ENCODE measurements around the gene ALKBH7.

Gene ALKBH7

GRCh38 chr19:6364353-6364752 is 8.2 kb upstream of the ALKBH7 start:
- Histone ChIP-seq H3K4me3 (ENCODE audit: low read depth, low read length) (no peak overlapping the region), H3K9ac (ENCODE audit: low read length) (no peak overlapping the region), H3K9me3 (ENCODE audit: control insufficient read depth, insufficient read depth, low read depth, low read length) (no peaks in the 10 kb centered on the region), H3K36me3 (ENCODE audit: control insufficient read depth, insufficient read depth, low read length) (peaks cover 50% of the 10 kb centered on the region), H3K27ac (ENCODE audit: low read depth, low read length) (no peak overlapping the region), H3K4me1 (ENCODE audit: control insufficient read depth, insufficient read depth, low read length) (peaks cover 3% of the 10 kb centered on the region), H3K27me3 (ENCODE audit: control insufficient read depth, insufficient read depth, low read length) (no peaks in the 10 kb centered on the region)

DNA sequence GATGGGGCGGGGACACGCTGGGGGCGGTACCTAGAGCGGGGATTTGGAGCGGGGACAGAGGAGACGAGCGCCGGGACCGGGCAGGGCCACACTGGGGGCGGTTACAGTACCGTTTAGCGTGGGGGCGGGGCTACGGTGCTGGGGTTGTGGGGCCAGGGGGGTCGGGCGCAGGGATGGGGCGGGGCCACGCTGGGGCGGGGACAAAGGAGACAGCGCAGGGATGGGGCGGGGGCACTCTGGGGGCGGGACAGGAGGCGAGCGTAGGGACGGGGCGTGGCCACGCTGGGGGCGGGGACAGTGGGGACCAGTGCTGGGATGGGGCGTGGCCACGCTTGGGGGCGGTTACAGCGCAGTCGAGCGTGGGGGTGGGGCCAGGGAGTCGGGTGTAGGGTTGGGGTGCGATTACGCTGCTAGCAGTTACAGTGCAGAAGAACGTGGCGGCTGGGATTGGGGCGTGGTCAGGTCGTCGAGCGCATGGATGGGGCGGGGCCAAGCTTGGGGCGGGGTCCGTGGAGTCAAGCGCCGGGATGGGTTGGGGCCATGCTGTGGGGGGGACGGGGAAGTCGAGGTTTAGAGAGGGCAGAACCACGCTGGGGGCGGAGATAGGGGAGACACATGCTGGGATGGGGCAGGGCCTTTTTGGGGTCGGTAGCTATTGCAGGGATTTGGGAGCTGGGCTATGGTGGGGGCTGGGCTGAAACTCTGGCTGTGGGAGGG is 660 bp downstream of the ALKBH7 start:
- Histone ChIP-seq H3K36me3 (ENCODE audit: control insufficient read depth, insufficient read depth, low read length) (peaks cover 20% of the 10 kb centered on the region), H3K4me3 (ENCODE audit: low read depth, low read length) (peak overlapping the region; percentile 95), H3K4me1 (ENCODE audit: control insufficient read depth, insufficient read depth, low read length) (peaks cover 5% of the 10 kb centered on the region), H3K27ac (ENCODE audit: low read depth, low read length) (peak overlapping the region; percentile 90), H3K27me3 (ENCODE audit: control insufficient read depth, insufficient read depth, low read length) (no peaks in the 10 kb centered on the region), H3K9me3 (ENCODE audit: control insufficient read depth, insufficient read depth, low read depth, low read length) (no peaks in the 10 kb centered on the region), H3K9ac (ENCODE audit: low read length) (peak overlapping the region; percentile 85)

- 0 out of 2 replicates have a peak overlapping the region, but pooled peaks have one; percentile 2 for H3K27ac ChIP-seq (ENCODE audit: low read depth, low read length)
- no peaks in the 10 kb centered on the region for H3K9me3 ChIP-seq (ENCODE audit: control insufficient read depth, insufficient read depth, low read depth, low read length)
- no peak overlapping the region for H3K9ac ChIP-seq (ENCODE audit: low read length)
- peaks cover 5% of the 10 kb centered on the region for H3K4me1 ChIP-seq (ENCODE audit: control insufficient read depth, insufficient read depth, low read length)
- peak overlapping the region; percentile 59 for H3K4me3 ChIP-seq (ENCODE audit: low read depth, low read length)
- H3K36me3 ChIP-seq (ENCODE audit: control insufficient read depth, insufficient read depth, low read length) = peaks cover 19% of the 10 kb centered on the region
- H3K27me3 ChIP-seq (ENCODE audit: control insufficient read depth, insufficient read depth, low read length) = no peaks in the 10 kb centered on the region
These were observed 1.2 kb downstream of the ALKBH7 start for GRCh38 chr19:6373813-6374108.

DNA sequence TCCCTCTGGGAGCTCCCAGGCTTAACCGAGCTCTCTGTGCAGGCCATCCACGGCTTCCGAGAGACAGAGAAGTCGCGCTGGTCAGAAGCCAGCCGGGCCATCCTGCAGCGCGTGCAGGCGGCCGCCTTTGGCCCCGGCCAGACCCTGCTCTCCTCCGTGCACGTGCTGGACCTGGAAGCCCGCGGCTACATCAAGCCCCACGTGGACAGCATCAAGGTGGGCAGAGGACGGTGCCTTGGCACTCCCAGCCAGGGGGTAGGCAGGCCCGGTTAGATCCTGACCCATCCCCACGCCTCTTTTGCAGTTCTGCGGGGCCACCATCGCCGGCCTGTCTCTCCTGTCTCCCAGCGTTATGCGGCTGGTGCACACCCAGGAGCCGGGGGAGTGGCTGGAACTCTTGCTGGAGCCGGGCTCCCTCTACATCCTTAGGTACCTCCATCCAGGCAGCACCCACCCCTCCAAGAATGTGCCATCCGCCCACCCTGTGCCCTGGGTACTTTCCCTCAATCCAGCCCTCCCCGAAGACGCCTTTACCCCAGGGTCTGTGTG is 1.6 kb downstream of the ALKBH7 start:
- Histone ChIP-seq H3K9ac (ENCODE audit: low read length) (no peak overlapping the region), H3K4me3 (ENCODE audit: low read depth, low read length) (peak overlapping the region; percentile 59), H3K36me3 (ENCODE audit: control insufficient read depth, insufficient read depth, low read length) (peaks cover 19% of the 10 kb centered on the region), H3K27ac (ENCODE audit: low read depth, low read length) (0 out of 2 replicates have a peak overlapping the region, but pooled peaks have one; percentile 2), H3K9me3 (ENCODE audit: control insufficient read depth, insufficient read depth, low read depth, low read length) (no peaks in the 10 kb centered on the region), H3K27me3 (ENCODE audit: control insufficient read depth, insufficient read depth, low read length) (no peaks in the 10 kb centered on the region), H3K4me1 (ENCODE audit: control insufficient read depth, insufficient read depth, low read length) (peaks cover 5% of the 10 kb centered on the region)

GRCh38 chr19:6374711-6375410 is 2.3 kb downstream of the ALKBH7 start:
- Histone ChIP-seq H3K36me3 (ENCODE audit: control insufficient read depth, insufficient read depth, low read length) (peaks cover 22% of the 10 kb centered on the region), H3K4me3 (ENCODE audit: low read depth, low read length) (no peak overlapping the region), H3K4me1 (ENCODE audit: control insufficient read depth, insufficient read depth, low read length) (peaks cover 5% of the 10 kb centered on the region), H3K9me3 (ENCODE audit: control insufficient read depth, insufficient read depth, low read depth, low read length) (peaks cover under 1% of the 10 kb centered on the region; the same call in 1 of the 2 replicates), H3K27me3 (ENCODE audit: control insufficient read depth, insufficient read depth, low read length) (no peaks in the 10 kb centered on the region), H3K9ac (ENCODE audit: low read length) (no peak overlapping the region), H3K27ac (ENCODE audit: low read depth, low read length) (no peak overlapping the region)

GRCh38 chr19:6375411-6376010 is 2.9 kb downstream of the ALKBH7 start, which contains the start of gene PSPN:
Gene PSPN, minus strand, starts transcription at chr19:6375933. Its CDS starts 84 bp downstream, at chr19:6375849.
- peaks cover 5% of the 10 kb centered on the region for H3K4me1 ChIP-seq (ENCODE audit: control insufficient read depth, insufficient read depth, low read length)
- no peak within 1 kb of the TSS for H3K4me3 ChIP-seq (ENCODE audit: low read depth, low read length)
- H3K27me3 ChIP-seq (ENCODE audit: control insufficient read depth, insufficient read depth, low read length) = no peaks in the 10 kb centered on the region
- H3K9ac ChIP-seq (ENCODE audit: low read length) = no peak within 1 kb of the TSS
- H3K27ac ChIP-seq (ENCODE audit: low read depth, low read length) = no peak within 1 kb of the TSS
- peaks cover 3% of the 10 kb centered on the region; the same call in 1 of the 2 replicates for H3K9me3 ChIP-seq (ENCODE audit: control insufficient read depth, insufficient read depth, low read depth, low read length)
- peaks cover 29% of the 10 kb centered on the region for H3K36me3 ChIP-seq (ENCODE audit: control insufficient read depth, insufficient read depth, low read length)

DNA sequence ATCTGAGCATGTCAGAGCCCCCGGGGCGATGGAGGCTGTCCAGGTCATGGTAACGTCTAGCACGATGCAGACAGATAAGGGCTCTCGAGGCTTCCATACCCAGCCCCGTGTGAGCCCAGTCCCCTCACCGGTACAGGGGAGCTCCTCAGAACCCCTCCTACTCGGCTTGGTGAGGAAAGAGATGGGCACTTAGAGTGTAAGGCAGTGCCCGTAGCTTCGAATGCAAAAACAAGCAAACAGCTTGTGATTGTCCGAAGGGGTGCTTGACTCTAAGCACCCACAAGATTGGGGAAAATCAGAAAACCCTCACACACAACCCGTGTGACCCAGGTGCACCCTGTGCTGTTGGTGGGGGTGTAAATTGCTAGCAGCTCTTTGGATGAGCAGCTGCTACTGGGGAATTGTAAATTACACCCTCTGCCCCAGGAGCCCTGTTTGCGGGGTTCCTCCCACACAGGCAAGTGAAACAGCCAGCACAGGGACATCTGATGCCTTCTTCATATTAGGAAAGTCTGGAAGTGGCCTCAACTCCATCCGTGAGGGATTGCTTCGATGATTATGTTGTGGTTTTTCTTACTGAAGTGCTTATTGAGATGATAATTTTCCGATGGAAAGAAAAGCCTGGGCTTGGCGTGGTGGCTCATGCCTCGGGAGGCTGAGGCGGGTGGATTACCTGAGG is 4.1 kb downstream of the ALKBH7 start:
- Histone ChIP-seq H3K4me3 (ENCODE audit: low read depth, low read length) (no peak overlapping the region), H3K27ac (ENCODE audit: low read depth, low read length) (no peak overlapping the region), H3K4me1 (ENCODE audit: control insufficient read depth, insufficient read depth, low read length) (peaks cover 5% of the 10 kb centered on the region), H3K9me3 (ENCODE audit: control insufficient read depth, insufficient read depth, low read depth, low read length) (peaks cover 3% of the 10 kb centered on the region; the same call in 1 of the 2 replicates), H3K27me3 (ENCODE audit: control insufficient read depth, insufficient read depth, low read length) (no peaks in the 10 kb centered on the region), H3K9ac (ENCODE audit: low read length) (no peak overlapping the region), H3K36me3 (ENCODE audit: control insufficient read depth, insufficient read depth, low read length) (peaks cover 40% of the 10 kb centered on the region)

GRCh38 chr19:6378041-6378440 is 5.4 kb downstream of the ALKBH7 start:
- Histone ChIP-seq H3K27me3 (ENCODE audit: control insufficient read depth, insufficient read depth, low read length) (no peaks in the 10 kb centered on the region), H3K4me1 (ENCODE audit: control insufficient read depth, insufficient read depth, low read length) (peaks cover 5% of the 10 kb centered on the region), H3K27ac (ENCODE audit: low read depth, low read length) (no peak overlapping the region), H3K36me3 (ENCODE audit: control insufficient read depth, insufficient read depth, low read length) (peaks cover 53% of the 10 kb centered on the region), H3K9ac (ENCODE audit: low read length) (no peak overlapping the region), H3K4me3 (ENCODE audit: low read depth, low read length) (no peak overlapping the region), H3K9me3 (ENCODE audit: control insufficient read depth, insufficient read depth, low read depth, low read length) (peaks cover 3% of the 10 kb centered on the region; the same call in 1 of the 2 replicates)

GRCh38 chr19:6378486-6378885 is 5.9 kb downstream of the ALKBH7 start:
- no peaks in the 10 kb centered on the region for H3K27me3 ChIP-seq (ENCODE audit: control insufficient read depth, insufficient read depth, low read length)
- H3K9me3 ChIP-seq (ENCODE audit: control insufficient read depth, insufficient read depth, low read depth, low read length) = peaks cover 3% of the 10 kb centered on the region; the same call in 1 of the 2 replicates
- peaks cover 5% of the 10 kb centered on the region for H3K4me1 ChIP-seq (ENCODE audit: control insufficient read depth, insufficient read depth, low read length)
- H3K4me3 ChIP-seq (ENCODE audit: low read depth, low read length) = no peak overlapping the region
- peaks cover 57% of the 10 kb centered on the region for H3K36me3 ChIP-seq (ENCODE audit: control insufficient read depth, insufficient read depth, low read length)
- H3K27ac ChIP-seq (ENCODE audit: low read depth, low read length) = no peak overlapping the region
- no peak overlapping the region for H3K9ac ChIP-seq (ENCODE audit: low read length)

GRCh38 chr19:6379744-6380143 is 7.2 kb downstream of the ALKBH7 start:
- Histone ChIP-seq H3K4me3 (ENCODE audit: low read depth, low read length) (no peak overlapping the region), H3K36me3 (ENCODE audit: control insufficient read depth, insufficient read depth, low read length) (peaks cover 64% of the 10 kb centered on the region)

More at GRCh38 chr19:6379744-6380143, 7.2 kb downstream of the ALKBH7 start:
- Histone ChIP-seq H3K9me3 (ENCODE audit: control insufficient read depth, insufficient read depth, low read depth, low read length) (peaks cover 3% of the 10 kb centered on the region; the same call in 1 of the 2 replicates), H3K9ac (ENCODE audit: low read length) (no peak overlapping the region), H3K4me1 (ENCODE audit: control insufficient read depth, insufficient read depth, low read length) (no peaks in the 10 kb centered on the region), H3K27me3 (ENCODE audit: control insufficient read depth, insufficient read depth, low read length) (no peaks in the 10 kb centered on the region), H3K27ac (ENCODE audit: low read depth, low read length) (no peak overlapping the region)

All from HUES6 (cell line).